ENCODE results near the gene TMEM120A.

GRCh38 chr7:75981453-75982305 is 12.7 kb downstream of the TMEM120A start:
- no peak for TF ChIP-seq EZH2 (IDR thresholded peaks at IDR 0.05; ENCODE audit: insufficient read depth, low read length)
- TF ChIP-seq, protein P1, sequence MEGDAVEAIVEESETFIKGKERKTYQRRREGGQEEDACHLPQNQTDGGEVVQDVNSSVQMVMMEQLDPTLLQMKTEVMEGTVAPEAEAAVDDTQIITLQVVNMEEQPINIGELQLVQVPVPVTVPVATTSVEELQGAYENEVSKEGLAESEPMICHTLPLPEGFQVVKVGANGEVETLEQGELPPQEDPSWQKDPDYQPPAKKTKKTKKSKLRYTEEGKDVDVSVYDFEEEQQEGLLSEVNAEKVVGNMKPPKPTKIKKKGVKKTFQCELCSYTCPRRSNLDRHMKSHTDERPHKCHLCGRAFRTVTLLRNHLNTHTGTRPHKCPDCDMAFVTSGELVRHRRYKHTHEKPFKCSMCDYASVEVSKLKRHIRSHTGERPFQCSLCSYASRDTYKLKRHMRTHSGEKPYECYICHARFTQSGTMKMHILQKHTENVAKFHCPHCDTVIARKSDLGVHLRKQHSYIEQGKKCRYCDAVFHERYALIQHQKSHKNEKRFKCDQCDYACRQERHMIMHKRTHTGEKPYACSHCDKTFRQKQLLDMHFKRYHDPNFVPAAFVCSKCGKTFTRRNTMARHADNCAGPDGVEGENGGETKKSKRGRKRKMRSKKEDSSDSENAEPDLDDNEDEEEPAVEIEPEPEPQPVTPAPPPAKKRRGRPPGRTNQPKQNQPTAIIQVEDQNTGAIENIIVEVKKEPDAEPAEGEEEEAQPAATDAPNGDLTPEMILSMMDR (IDR thresholded peaks at IDR 0.05; ENCODE audit: insufficient read depth, low read depth, low read length): no peak
